ENCODE data around the gene AP1G1. TPM values are rescaled to one million over a fixed set of nuclear protein-coding genes. Genes with fewer than 3 reads are reported as not detected.
A peak's percentile ranks its signal among the peaks of the same experiment; 100 is the strongest.

The AP1G1 gene
- total and polyA plus RNA-seq, 2 donors from 2014 or later: 28.0 to 111 TPM

DNA sequence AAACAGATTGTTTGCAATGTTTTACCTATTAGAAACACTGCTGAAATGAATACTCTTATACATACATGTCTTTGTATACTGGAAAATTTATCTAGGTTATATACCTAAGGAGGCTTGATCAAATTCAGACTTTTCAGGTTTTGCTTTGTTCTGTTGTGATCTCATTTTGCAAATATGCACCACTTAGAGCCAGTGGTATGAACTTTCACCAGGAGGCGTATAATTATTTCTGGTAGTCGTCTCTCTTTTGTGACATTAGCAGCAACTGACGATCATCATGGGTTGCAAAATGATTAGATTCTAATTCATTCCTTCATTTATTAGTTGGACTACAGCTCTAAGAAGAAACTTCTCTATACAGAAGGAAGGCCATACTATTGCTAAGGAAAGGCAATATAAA lies 26.9 kb downstream of the AP1G1 start:
- Histone ChIP-seq H3K27me3 (ENCODE audit: control insufficient read depth, insufficient read depth, low read length) (no peaks in the 10 kb centered on the region), H3K4me1 (ENCODE audit: control insufficient read depth in 2 of 3, insufficient read depth in 2 of 3, low read depth in 1 of 3, low read length in 3 of 3) (peaks cover 0 to 14% (median 0%) of the 10 kb centered on the region in 3 donors), H3K9ac (ENCODE audit: low read length in 3 of 3) (no peak overlapping the region), H3K27ac (ENCODE audit: low read depth in 2 of 2, low read length in 2 of 2) (no peak overlapping the region), H3K36me3 (ENCODE audit: control insufficient read depth in 2 of 3, insufficient read depth in 3 of 3, low read length in 3 of 3) (peaks cover 0 to 9% (median 0%) of the 10 kb centered on the region in 3 donors), H3K4me3 (ENCODE audit: low read length in 3 of 3) (no peak overlapping the region), H3K9me3 (ENCODE audit: control insufficient read depth in 2 of 3, insufficient read depth in 1 of 3, low read length in 3 of 3) (no peaks in the 10 kb centered on the region)
- no peak for FAIRE-seq
- TF ChIP-seq, protein P1, sequence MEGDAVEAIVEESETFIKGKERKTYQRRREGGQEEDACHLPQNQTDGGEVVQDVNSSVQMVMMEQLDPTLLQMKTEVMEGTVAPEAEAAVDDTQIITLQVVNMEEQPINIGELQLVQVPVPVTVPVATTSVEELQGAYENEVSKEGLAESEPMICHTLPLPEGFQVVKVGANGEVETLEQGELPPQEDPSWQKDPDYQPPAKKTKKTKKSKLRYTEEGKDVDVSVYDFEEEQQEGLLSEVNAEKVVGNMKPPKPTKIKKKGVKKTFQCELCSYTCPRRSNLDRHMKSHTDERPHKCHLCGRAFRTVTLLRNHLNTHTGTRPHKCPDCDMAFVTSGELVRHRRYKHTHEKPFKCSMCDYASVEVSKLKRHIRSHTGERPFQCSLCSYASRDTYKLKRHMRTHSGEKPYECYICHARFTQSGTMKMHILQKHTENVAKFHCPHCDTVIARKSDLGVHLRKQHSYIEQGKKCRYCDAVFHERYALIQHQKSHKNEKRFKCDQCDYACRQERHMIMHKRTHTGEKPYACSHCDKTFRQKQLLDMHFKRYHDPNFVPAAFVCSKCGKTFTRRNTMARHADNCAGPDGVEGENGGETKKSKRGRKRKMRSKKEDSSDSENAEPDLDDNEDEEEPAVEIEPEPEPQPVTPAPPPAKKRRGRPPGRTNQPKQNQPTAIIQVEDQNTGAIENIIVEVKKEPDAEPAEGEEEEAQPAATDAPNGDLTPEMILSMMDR (IDR thresholded peaks at IDR 0.05; ENCODE audit: borderline replicate concordance, extremely low read depth, insufficient read depth): no peak
- intact Hi-C loops (cut with DNase I): no loop called here
- peak in 1 of 5 donors; percentile 6 for DNase-seq

DNA sequence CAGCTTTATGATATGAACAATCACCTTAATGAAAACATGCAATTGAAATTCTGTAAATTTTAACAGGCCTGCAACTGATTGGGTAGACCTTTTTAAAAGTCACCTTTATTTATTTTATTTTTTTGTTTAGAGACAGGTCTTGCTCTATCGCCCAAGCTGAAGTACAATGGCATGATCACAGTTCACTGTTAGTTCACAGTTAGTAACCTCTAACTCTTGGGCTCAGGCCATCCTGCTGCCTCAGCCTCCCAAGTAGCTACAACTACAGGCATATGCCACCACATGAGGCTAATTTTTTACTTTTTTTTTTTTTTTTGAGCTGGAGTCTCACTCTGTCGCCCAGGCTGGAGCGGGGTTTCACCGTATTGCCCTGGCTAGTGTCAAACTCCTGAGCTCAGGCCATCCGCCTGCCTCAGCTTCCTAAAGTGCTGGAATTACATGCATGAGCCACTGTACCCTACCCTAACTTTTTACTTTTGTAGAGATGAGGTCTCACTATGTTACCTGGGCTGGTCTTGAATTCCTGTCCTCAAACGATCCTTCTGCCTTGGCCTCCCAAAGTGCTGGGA lies 28.0 kb downstream of the AP1G1 start:
- no peak for FAIRE-seq
- intact Hi-C loops (cut with DNase I): no loop called here

DNA sequence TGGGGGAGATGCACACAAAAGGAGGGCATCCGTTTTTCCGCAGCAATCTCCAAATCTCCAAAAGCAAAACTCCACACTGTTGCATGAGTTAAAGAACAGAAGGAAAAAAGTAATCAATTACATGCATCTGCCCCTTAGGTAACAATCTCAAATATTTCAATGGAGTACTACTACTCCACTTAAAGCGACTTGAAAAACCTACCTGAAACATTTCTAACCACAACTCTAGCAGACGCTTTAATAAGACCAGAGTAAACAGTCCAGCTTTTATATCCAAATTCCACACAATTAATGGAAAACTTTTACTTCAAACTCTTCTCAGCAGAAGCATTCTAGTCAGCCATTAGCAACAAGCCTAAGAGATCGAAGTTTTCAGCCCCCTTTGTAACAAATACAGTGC lies 29.9 kb downstream of the AP1G1 start:
- H3K36me3 ChIP-seq (ENCODE audit: control insufficient read depth in 2 of 3, insufficient read depth in 3 of 3, low read length in 3 of 3): peaks cover 0 to 15% (median 0%) of the 10 kb centered on the region in 3 donors
- intact Hi-C loops (cut with DNase I): no loop called here
- H3K9me3 ChIP-seq (ENCODE audit: control insufficient read depth in 2 of 3, insufficient read depth in 1 of 3, low read length in 3 of 3): no peaks in the 10 kb centered on the region
- DNase-seq: no peak
- no peak for FAIRE-seq
- H3K9ac ChIP-seq (ENCODE audit: low read length in 3 of 3): no peak overlapping the region
- TF ChIP-seq, protein P1 (IDR thresholded peaks at IDR 0.05; ENCODE audit: borderline replicate concordance, extremely low read depth, insufficient read depth): no peak
- no peak overlapping the region for H3K4me3 ChIP-seq (ENCODE audit: low read length in 3 of 3)
- no peak overlapping the region for H3K27ac ChIP-seq (ENCODE audit: low read depth in 2 of 2, low read length in 2 of 2)
- peaks cover 0 to 14% (median 0%) of the 10 kb centered on the region in 3 donors for H3K4me1 ChIP-seq (ENCODE audit: control insufficient read depth in 2 of 3, insufficient read depth in 2 of 3, low read depth in 1 of 3, low read length in 3 of 3)
- no peaks in the 10 kb centered on the region for H3K27me3 ChIP-seq (ENCODE audit: control insufficient read depth, insufficient read depth, low read length)

More for the DNA sequence above, 28.0 kb downstream of the AP1G1 start:
- TF ChIP-seq, protein P1 (IDR thresholded peaks at IDR 0.05; ENCODE audit: borderline replicate concordance, extremely low read depth, insufficient read depth): no peak
- no peak overlapping the region for H3K27ac ChIP-seq (ENCODE audit: low read depth in 2 of 2, low read length in 2 of 2)
- H3K4me3 ChIP-seq (ENCODE audit: low read length in 3 of 3): no peak overlapping the region
- H3K9ac ChIP-seq (ENCODE audit: low read length in 3 of 3): no peak overlapping the region
- peak in 1 of 5 donors; percentile 8 for DNase-seq
- H3K36me3 ChIP-seq (ENCODE audit: control insufficient read depth in 2 of 3, insufficient read depth in 3 of 3, low read length in 3 of 3): peaks cover 0 to 9% (median 0%) of the 10 kb centered on the region in 3 donors
- H3K9me3 ChIP-seq (ENCODE audit: control insufficient read depth in 2 of 3, insufficient read depth in 1 of 3, low read length in 3 of 3): no peaks in the 10 kb centered on the region
- peaks cover 0 to 14% (median 0%) of the 10 kb centered on the region in 3 donors for H3K4me1 ChIP-seq (ENCODE audit: control insufficient read depth in 2 of 3, insufficient read depth in 2 of 3, low read depth in 1 of 3, low read length in 3 of 3)
- H3K27me3 ChIP-seq (ENCODE audit: control insufficient read depth, insufficient read depth, low read length): no peaks in the 10 kb centered on the region
